Skeletal muscle cell (primary cell): ENCODE results near the gene KCNIP4.
A peak's percentile ranks its signal among the peaks of the same experiment; 100 is the strongest.

Experiments
- DNase-seq: peaks from one replicate; pipeline ENCODE4 v3.0.0-alpha.2; 2010; ENCODE audit warnings: low read depth
- H3K4me3 ChIP-seq: 2 replicates; pipeline ENCODE4 v1.5.1; 2011; ENCODE audit warnings: low read depth, mild to moderate bottlenecking, control low read depth, low read length, moderate library complexity

Gene KCNIP4

GRCh38 chr4:21722157-21722839 is 226.3 kb downstream of the KCNIP4 start:
- H3K4me3 ChIP-seq: no peak overlapping the region
- no peak for DNase-seq

- no peak for DNase-seq
- no peak overlapping the region for H3K4me3 ChIP-seq
These were observed 232.0 kb downstream of the KCNIP4 start for GRCh38 chr4:21716531-21716930.

GRCh38 chr4:21710179-21710835 is 238.3 kb downstream of the KCNIP4 start:
- H3K4me3 ChIP-seq: no peak overlapping the region
- no peak for DNase-seq

- no peak for DNase-seq
- no peak overlapping the region for H3K4me3 ChIP-seq
These were observed 238.8 kb downstream of the KCNIP4 start for GRCh38 chr4:21709761-21710160.

GRCh38 chr4:21709031-21709430 is 239.5 kb downstream of the KCNIP4 start:
- no peak for DNase-seq
- no peak overlapping the region for H3K4me3 ChIP-seq

- no peak overlapping the region for H3K4me3 ChIP-seq
- DNase-seq: no peak
These were observed 249.1 kb downstream of the KCNIP4 start for GRCh38 chr4:21699446-21699845.

- H3K4me3 ChIP-seq: no peak overlapping the region
- DNase-seq: no peak
These were observed 251.0 kb downstream of the KCNIP4 start for GRCh38 chr4:21697583-21697982.

GRCh38 chr4:21695141-21695540 is 253.4 kb downstream of the KCNIP4 start:
- no peak for DNase-seq
- no peak overlapping the region for H3K4me3 ChIP-seq

GRCh38 chr4:21692241-21692640 is 256.3 kb downstream of the KCNIP4 start:
- no peak for DNase-seq
- H3K4me3 ChIP-seq: no peak overlapping the region

GRCh38 chr4:21688596-21689265 is 259.8 kb downstream of the KCNIP4 start:
- DNase-seq: no peak
- H3K4me3 ChIP-seq: no peak overlapping the region

GRCh38 chr4:21685911-21686310 is 262.7 kb downstream of the KCNIP4 start:
- no peak overlapping the region for H3K4me3 ChIP-seq
- no peak for DNase-seq

- H3K4me3 ChIP-seq: no peak overlapping the region
- no peak for DNase-seq
These were observed 268.2 kb downstream of the KCNIP4 start for GRCh38 chr4:21680326-21680898.

GRCh38 chr4:21678711-21679110 is 269.9 kb downstream of the KCNIP4 start:
- no peak for DNase-seq
- no peak overlapping the region for H3K4me3 ChIP-seq

GRCh38 chr4:21677173-21677572 is 271.4 kb downstream of the KCNIP4 start:
- DNase-seq: no peak
- H3K4me3 ChIP-seq: no peak overlapping the region

GRCh38 chr4:21664355-21664754 is 284.2 kb downstream of the KCNIP4 start:
- DNase-seq: no peak
- no peak overlapping the region for H3K4me3 ChIP-seq

GRCh38 chr4:21656832-21657231 is 291.7 kb downstream of the KCNIP4 start:
- H3K4me3 ChIP-seq: no peak overlapping the region
- peak; percentile 62 for DNase-seq

- DNase-seq: peak; percentile 21
- H3K4me3 ChIP-seq: no peak overlapping the region
These were observed 293.5 kb downstream of the KCNIP4 start for GRCh38 chr4:21655031-21655430.

GRCh38 chr4:21652508-21653231 is 295.9 kb downstream of the KCNIP4 start:
- no peak for DNase-seq
- no peak overlapping the region for H3K4me3 ChIP-seq

GRCh38 chr4:21649391-21650090 is 299.0 kb downstream of the KCNIP4 start:
- DNase-seq: no peak

More at GRCh38 chr4:21649391-21650090, 299.0 kb downstream of the KCNIP4 start:
- no peak overlapping the region for H3K4me3 ChIP-seq
